Upper lobe of left lung (tissue), 4 donors: Measurements from ENCODE around the gene CDK15.

Source experiments
- CTCF ChIP-seq, 6 experiments: fragments of 450-650 bp in 4 of 6; fragments of 200-600 bp in 2 of 6; sonication (generic) in 2 of 6; IDR thresholded peaks; one replicate each; pipeline ENCODE4 v1.5.1; 2016 to 2019; ENCODE audit warnings: antibody characterized with exemption in 6 of 6
- EP300 ChIP-seq, 4 donors: sonication (generic); formaldehyde crosslinking; IDR thresholded peaks; one replicate each; pipeline ENCODE4 v1.5.1; 2017; ENCODE audit warnings: antibody characterized with exemption in 4 of 4, control low read depth in 2 of 4
- POLR2AphosphoS5 ChIP-seq, 2 donors: sonication (generic); formaldehyde crosslinking; IDR thresholded peaks; one replicate each; pipeline ENCODE4 v1.5.1; 2017; ENCODE audit warnings: antibody characterized with exemption in 2 of 2

GRCh38 chr2:201888426-201888800 is 82.1 kb downstream of the CDK15 start:
- TF ChIP-seq CTCF (IDR thresholded peaks at IDR 0.05) (no peak), POLR2AphosphoS5 (IDR thresholded peaks at IDR 0.05) (no peak), EP300 (IDR thresholded peaks at IDR 0.05) (no peak)
